IPS DF 6.9 (cell line): ENCODE measurements around the gene LRRC8A.

Experiments used
- DNase-seq: peaks from one replicate; pipeline ENCODE4 v3.0.0-alpha.2; 2013; ENCODE audit warnings: low read depth, low spot score
- H3K27ac ChIP-seq: one replicate; pipeline ENCODE4 v1.5.1; 2013; ENCODE audit warnings: low read length, control low read depth
- H3K27me3 ChIP-seq: 2 replicates; pipeline ENCODE4 v1.6.1; 2013; ENCODE audit warnings: mild to moderate bottlenecking, low read length; ENCODE audit not compliant: control insufficient read depth, insufficient read depth
- H3K36me3 ChIP-seq: 2 replicates; pipeline ENCODE4 v1.6.1; 2013; ENCODE audit warnings: low read length; ENCODE audit not compliant: control insufficient read depth, insufficient read depth
- H3K4me1 ChIP-seq: 2 replicates; pipeline ENCODE4 v1.6.1; 2013; ENCODE audit warnings: low read length; ENCODE audit not compliant: control insufficient read depth, insufficient read depth
- H3K4me3 ChIP-seq: 2 replicates; pipeline ENCODE4 v1.5.1; 2013; ENCODE audit warnings: mild to moderate bottlenecking, low read length
- H3K9me3 ChIP-seq: 2 replicates; pipeline ENCODE4 v1.6.1; 2013; ENCODE audit warnings: low read length, inconsistent platforms; ENCODE audit not compliant: control insufficient read depth, insufficient read depth
- WGBS: extraction: QIAGEN DNeasy Blood & Tissue Kit; methylation state at CpG from one replicate; pipeline ENCODE4 v1.1.7; 2013; ENCODE audit warnings: mixed read lengths, missing lambda C conversion rate; ENCODE audit not compliant: insufficient read length, insufficient coverage; 5-methylcytosine and 5-hydroxymethylcytosine counted together

LRRC8A gene

DNA sequence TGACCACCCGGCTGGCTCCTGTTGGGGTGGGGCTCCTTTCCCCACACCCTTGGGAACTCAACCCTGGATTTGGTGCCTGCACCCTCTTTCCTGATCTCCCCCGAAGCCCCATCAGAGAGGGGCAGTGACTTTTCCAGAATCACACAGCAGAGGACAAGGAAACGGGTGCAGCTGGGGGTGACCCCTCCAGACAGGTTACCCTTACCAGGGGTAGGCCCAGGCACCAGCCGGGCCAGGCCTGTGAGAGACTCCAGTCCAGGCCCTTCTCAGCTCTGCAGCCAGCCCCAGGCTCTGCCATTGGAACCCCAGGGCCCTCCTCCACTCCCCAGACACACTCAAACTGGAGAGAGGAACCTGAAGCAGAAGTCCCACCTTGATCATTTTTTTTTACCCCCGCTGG is 19.9 kb downstream of the LRRC8A start:
- Histone ChIP-seq H3K27ac (no peak overlapping the region), H3K9me3 (no peaks in the 10 kb centered on the region), H3K4me1 (no peaks in the 10 kb centered on the region), H3K36me3 (no peaks in the 10 kb centered on the region), H3K27me3 (no peaks in the 10 kb centered on the region), H3K4me3 (no peak overlapping the region)
- no peak for DNase-seq
- no CpG with 5 or more reads among the region's 5 CpGs for WGBS

DNA sequence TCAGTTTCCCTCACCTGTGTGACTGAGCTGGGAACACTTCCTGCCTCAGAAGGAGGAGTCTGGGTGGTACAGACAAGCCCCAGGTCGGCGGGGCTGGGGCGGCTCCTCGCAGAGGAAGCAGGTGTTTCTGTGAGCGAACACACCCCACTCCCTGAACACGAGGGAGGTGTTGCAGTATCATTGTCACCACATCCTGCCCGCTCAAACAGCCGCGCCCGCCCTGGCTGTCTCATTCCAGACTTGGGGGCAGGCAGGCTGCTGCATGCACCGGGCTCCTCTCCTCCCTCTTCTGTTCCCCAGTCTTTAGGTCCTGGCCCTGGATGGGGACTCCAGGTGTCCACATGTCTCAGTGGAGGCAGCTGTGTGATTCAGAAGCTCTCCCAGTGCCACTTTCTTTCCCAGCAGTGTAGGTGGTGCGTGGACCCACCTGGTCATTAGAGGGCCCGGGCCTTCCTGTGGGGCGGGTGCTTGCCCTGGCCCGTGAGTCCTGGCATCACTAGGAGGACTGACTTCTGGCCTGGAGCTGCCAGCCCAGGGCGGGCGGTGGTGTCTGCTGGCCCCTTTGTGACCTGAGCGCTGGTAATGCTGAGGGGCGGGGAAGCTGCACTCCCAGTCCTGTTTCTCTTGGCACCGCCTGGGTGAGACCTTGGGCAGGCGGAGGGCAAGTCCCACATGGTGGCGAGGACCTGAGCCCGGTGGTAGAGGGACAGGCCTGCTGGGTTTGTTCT is 20.6 kb downstream of the LRRC8A start:
- Histone ChIP-seq H3K27me3 (no peaks in the 10 kb centered on the region), H3K9me3 (no peaks in the 10 kb centered on the region), H3K36me3 (peaks cover 3% of the 10 kb centered on the region), H3K4me1 (no peaks in the 10 kb centered on the region), H3K27ac (no peak overlapping the region), H3K4me3 (no peak overlapping the region)
- no CpG with 5 or more reads among the region's 23 CpGs for WGBS
- no peak for DNase-seq

DNA sequence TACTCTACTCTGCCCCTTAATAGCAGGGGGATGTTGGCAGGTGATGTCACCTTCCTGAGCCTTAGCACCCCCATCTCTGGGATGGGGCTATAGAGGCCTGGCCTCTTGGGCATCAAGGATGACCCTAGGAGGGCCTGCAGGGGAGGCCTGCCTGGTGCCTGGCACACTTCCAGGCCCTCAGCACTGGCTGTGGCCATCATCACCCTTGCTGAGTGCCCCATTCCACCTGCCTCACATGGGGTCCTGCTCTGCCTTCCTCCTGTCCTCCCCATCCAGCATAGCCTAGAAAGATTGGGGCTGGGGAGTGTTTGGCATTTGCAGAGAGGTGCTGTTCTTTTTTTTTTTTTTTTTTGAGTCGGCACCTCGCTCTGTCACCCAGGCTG is 21.1 kb downstream of the LRRC8A start:
- WGBS: no CpG with 5 or more reads among the region's 2 CpGs
- Histone ChIP-seq H3K4me1 (no peaks in the 10 kb centered on the region), H3K4me3 (no peak overlapping the region), H3K36me3 (peaks cover 9% of the 10 kb centered on the region), H3K27me3 (no peaks in the 10 kb centered on the region), H3K9me3 (no peaks in the 10 kb centered on the region), H3K27ac (no peak overlapping the region)
- no peak for DNase-seq

DNA sequence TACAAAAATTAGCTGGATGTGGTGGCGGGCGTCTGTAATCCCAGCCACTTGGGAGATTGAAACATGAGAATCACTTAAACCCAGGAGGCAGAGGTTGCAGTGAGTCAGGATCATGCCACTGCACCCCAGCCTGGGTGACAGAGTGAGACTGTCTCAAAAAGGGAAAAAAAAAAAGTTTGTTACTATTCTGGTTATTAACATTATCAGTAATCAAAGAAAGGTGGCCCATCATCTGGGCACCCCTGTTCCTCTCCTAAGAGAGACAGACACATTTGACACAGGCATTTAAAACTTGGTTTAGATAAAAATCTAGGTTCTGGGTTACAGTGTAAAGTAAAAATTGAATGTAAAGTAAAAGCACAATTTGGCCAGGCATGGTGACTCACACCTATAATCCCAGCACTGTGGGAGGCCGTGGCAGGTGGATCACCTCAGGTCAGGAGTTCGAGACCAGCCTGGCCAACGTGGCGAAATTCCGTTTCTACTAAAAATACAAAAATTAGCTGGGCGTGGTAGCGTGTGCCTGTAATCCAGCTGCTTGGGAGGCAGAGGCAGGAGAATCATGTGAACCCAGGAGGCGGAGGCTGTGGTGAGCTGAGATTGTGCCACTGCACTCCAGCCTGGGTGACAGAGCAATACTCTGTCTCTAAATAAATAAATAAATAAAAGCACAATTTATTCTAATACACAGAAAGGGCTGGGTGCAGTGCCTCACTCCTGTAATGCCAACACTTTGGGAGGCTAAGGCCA is 22.1 kb downstream of the LRRC8A start:
- peaks cover 18% of the 10 kb centered on the region for H3K36me3 ChIP-seq
- no peaks in the 10 kb centered on the region for H3K27me3 ChIP-seq
- H3K27ac ChIP-seq: no peak overlapping the region
- H3K9me3 ChIP-seq: no peaks in the 10 kb centered on the region
- H3K4me1 ChIP-seq: no peaks in the 10 kb centered on the region
- WGBS: no CpG with 5 or more reads among the region's 10 CpGs
- no peak overlapping the region for H3K4me3 ChIP-seq
- DNase-seq: no peak

DNA sequence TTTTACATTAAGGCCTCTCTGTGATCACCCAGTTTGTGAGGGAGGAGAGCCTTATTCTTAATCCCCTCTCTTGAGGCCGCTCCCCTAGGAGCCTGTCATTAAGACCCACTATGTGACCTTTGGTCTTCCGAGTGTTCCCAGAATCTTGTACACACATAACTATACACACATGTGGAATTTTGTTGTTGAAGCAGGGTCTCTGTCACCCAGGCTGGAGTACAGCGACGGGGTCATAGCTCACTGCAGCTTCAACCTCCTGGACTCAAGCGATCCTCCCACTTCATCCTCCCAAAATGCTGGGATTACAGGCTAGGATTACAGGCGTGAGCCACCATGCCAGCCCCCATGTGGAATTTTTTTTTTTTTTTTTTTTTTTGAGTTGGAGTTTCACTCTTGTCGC is 24.0 kb downstream of the LRRC8A start:
- H3K27me3 ChIP-seq: no peaks in the 10 kb centered on the region
- H3K27ac ChIP-seq: no peak overlapping the region
- no peak overlapping the region for H3K4me3 ChIP-seq
- WGBS: no CpG with 5 or more reads among the region's 7 CpGs
- peaks cover 26% of the 10 kb centered on the region for H3K36me3 ChIP-seq
- H3K9me3 ChIP-seq: no peaks in the 10 kb centered on the region
- H3K4me1 ChIP-seq: peaks cover under 1% of the 10 kb centered on the region; the same call in 1 of the 2 replicates
- no peak for DNase-seq

DNA sequence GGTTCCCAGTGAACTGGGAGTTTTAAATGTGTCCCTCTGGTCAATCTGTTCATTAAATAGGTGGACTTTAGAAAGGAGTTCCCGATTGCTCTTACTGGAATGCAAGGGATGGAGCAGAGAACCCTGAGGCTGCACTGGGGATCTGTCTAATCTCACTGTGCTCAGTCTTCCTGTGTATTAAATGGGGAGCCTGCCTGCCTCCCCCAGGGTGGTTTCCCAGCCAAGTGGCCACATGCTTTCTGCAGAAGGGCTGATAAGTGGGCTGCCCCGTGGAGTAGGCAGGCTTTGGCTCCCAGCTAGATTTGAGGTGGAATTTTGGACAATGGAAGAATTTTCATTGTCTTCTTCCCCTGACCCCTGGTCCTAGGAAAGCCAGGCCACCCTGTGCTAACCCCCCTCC is 24.8 kb downstream of the LRRC8A start:
- peaks cover 3% of the 10 kb centered on the region for H3K4me1 ChIP-seq
- WGBS: no CpG with 5 or more reads among the region's 2 CpGs
- no peak for DNase-seq
- no peaks in the 10 kb centered on the region for H3K27me3 ChIP-seq
- no peak overlapping the region for H3K27ac ChIP-seq
- H3K9me3 ChIP-seq: no peaks in the 10 kb centered on the region
- H3K4me3 ChIP-seq: no peak overlapping the region
- peaks cover 26% of the 10 kb centered on the region for H3K36me3 ChIP-seq

DNA sequence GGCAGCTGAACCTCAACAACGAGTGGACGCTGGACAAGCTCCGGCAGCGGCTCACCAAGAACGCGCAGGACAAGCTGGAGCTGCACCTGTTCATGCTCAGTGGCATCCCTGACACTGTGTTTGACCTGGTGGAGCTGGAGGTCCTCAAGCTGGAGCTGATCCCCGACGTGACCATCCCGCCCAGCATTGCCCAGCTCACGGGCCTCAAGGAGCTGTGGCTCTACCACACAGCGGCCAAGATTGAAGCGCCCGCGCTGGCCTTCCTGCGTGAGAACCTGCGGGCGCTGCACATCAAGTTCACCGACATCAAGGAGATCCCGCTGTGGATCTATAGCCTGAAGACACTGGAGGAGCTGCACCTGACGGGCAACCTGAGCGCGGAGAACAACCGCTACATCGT is 26.4 kb downstream of the LRRC8A start:
- H3K4me1 ChIP-seq: peaks cover 9% of the 10 kb centered on the region
- no peak overlapping the region for H3K27ac ChIP-seq
- no peak for DNase-seq
- WGBS: no CpG with 5 or more reads among the region's 24 CpGs
- H3K36me3 ChIP-seq: peaks cover 26% of the 10 kb centered on the region
- H3K9me3 ChIP-seq: no peaks in the 10 kb centered on the region
- H3K27me3 ChIP-seq: no peaks in the 10 kb centered on the region
- H3K4me3 ChIP-seq: no peak overlapping the region

DNA sequence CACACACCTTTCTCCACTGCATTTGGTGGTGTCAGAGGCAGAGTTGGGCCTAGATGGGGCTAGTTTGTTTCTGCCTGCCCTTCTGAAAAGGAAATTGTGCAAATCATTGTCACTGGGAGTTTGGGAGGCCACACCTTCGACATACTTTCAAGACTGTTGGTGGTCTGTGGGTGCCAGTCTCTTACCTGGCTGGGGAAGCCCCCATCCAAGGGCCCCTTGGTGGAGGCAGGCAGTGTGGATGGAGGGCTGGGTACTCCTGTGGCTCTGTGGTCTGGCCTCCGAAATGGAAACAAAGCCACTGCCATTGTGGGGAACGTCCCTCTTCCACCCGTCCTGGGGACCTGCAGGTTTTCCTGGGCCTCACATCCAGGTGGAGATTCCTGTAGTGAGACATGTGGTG is 27.9 kb downstream of the LRRC8A start:
- no CpG with 5 or more reads among the region's 4 CpGs for WGBS
- H3K27me3 ChIP-seq: no peaks in the 10 kb centered on the region
- no peak overlapping the region for H3K27ac ChIP-seq
- peaks cover 26% of the 10 kb centered on the region for H3K36me3 ChIP-seq
- H3K4me3 ChIP-seq: no peak overlapping the region
- H3K4me1 ChIP-seq: peaks cover 9% of the 10 kb centered on the region
- DNase-seq: no peak
- H3K9me3 ChIP-seq: no peaks in the 10 kb centered on the region

DNA sequence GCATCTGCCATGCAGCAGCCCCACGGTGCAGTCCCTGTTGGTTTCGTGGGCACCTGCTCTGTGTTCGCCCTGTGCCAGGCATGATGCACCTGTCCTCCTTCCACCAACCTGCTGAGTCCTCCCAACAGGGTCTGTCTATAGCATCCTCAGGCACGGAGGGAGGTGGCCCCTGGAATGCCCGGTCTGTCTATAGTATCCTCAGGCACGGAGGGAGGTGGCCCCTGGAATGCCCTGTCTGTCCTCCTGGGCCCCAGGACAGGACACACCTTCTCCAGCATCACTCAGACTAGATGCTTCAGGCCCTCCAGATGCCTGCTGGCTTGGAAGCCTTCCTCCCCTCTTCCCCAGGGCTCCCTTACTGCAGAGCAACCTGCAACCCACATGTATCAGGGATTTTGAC is 29.0 kb downstream of the LRRC8A start:
- no peak overlapping the region for H3K27ac ChIP-seq
- WGBS: no CpG with 5 or more reads among the region's 6 CpGs
- H3K4me1 ChIP-seq: peaks cover 9% of the 10 kb centered on the region
- H3K4me3 ChIP-seq: no peak overlapping the region
- H3K27me3 ChIP-seq: no peaks in the 10 kb centered on the region
- no peak for DNase-seq
- no peaks in the 10 kb centered on the region for H3K9me3 ChIP-seq
- peaks cover 30% of the 10 kb centered on the region for H3K36me3 ChIP-seq

DNA sequence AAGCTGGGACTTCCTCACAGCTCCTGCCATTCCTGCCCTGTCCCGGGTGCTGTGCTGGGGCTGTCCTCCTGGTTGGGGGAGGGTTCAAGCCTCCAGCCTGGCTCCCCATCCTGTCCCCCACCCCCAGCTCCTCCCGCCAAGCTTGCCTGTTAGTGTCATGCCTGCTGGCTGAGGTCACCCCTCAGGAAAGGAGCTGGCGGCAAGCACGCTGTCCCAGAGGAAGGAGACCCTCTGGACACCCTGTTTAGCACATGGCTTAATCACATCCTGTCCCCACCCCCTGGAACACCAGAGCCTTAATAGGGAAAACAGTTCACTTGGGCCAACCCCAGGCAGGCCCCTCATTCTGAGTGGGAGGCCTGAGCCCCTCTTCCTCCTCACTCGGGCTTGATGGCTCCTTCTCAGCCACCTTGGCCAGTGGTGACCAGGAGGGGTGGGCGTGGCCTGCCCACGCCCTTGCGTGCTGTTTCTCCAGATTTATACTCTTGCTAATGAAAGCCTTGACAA is 29.6 kb downstream of the LRRC8A start:
- DNase-seq: no peak
- WGBS: no CpG with 5 or more reads among the region's 8 CpGs
- no peak overlapping the region for H3K27ac ChIP-seq
- H3K36me3 ChIP-seq: peaks cover 37% of the 10 kb centered on the region
- no peaks in the 10 kb centered on the region for H3K9me3 ChIP-seq
- H3K4me1 ChIP-seq: peaks cover 9% of the 10 kb centered on the region
- no peak overlapping the region for H3K4me3 ChIP-seq
- no peaks in the 10 kb centered on the region for H3K27me3 ChIP-seq
